Stimulated activated memory B cell treated with anti-CD40 and anti-IgM and Interleukin-4, amounts not matched to agents 10 μg/mL and 1 μg/mL and 100 μg/mL, for 72 hours (primary cell): ENCODE results near the gene LRRC32.

Experiments
- ATAC-seq: fragments of 150-1000 bp; cut with Tn5 transposase; 2 replicates; pipeline ENCODE4 v1.10.0; 2021
- H3K27ac Mint-ChIP-seq: one replicate; pipeline ENCODE4 v1.8.0; 2022; ENCODE audit warnings: mild to moderate bottlenecking, mixed read lengths
- H3K27me3 Mint-ChIP-seq: one replicate; pipeline ENCODE4 v1.8.0; 2022; ENCODE audit warnings: mixed read lengths
- H3K36me3 Mint-ChIP-seq: one replicate; pipeline ENCODE4 v1.8.0; 2022; ENCODE audit warnings: mixed read lengths
- H3K4me1 Mint-ChIP-seq: one replicate; pipeline ENCODE4 v1.8.0; 2022; ENCODE audit warnings: mixed read lengths
- H3K4me3 Mint-ChIP-seq: one replicate; pipeline ENCODE4 v1.8.0; 2022; ENCODE audit warnings: mild to moderate bottlenecking, moderate library complexity, mixed read lengths
- H3K9me3 Mint-ChIP-seq: one replicate; pipeline ENCODE4 v1.8.0; 2022; ENCODE audit warnings: mixed read lengths

LRRC32 gene

GRCh38 chr11:76642341-76642740 lies 28.2 kb downstream of the LRRC32 start:
- Mint-ChIP-seq H3K4me1 (peaks cover 49% of the 10 kb centered on the region), H3K9me3 (peaks cover 11% of the 10 kb centered on the region), H3K27ac (peak overlapping the region; percentile 85), H3K27me3 (peaks cover 48% of the 10 kb centered on the region), H3K36me3 (no peaks in the 10 kb centered on the region), H3K4me3 (peak overlapping the region; percentile 31)
- ATAC-seq, result peak; percentile 79

- Mint-ChIP-seq H3K4me3 (peak overlapping the region; percentile 31), H3K27me3 (peaks cover 46% of the 10 kb centered on the region), H3K9me3 (peaks cover 6% of the 10 kb centered on the region), H3K4me1 (peaks cover 54% of the 10 kb centered on the region), H3K27ac (peak overlapping the region; percentile 85), H3K36me3 (no peaks in the 10 kb centered on the region)
- ATAC-seq, result no peak
Observed at GRCh38 chr11:76641905-76642304, 28.6 kb downstream of the LRRC32 start.

GRCh38 chr11:76640501-76640900 lies 30.0 kb downstream of the LRRC32 start:
- H3K36me3 Mint-ChIP-seq, result no peaks in the 10 kb centered on the region
- H3K4me1 Mint-ChIP-seq, result peaks cover 68% of the 10 kb centered on the region
- no peaks in the 10 kb centered on the region for H3K9me3 Mint-ChIP-seq
- ATAC-seq, result no peak
- no peak overlapping the region for H3K27ac Mint-ChIP-seq
- H3K4me3 Mint-ChIP-seq, result no peak overlapping the region
- H3K27me3 Mint-ChIP-seq, result peaks cover 35% of the 10 kb centered on the region

- no peak overlapping the region for H3K4me3 Mint-ChIP-seq
- H3K27me3 Mint-ChIP-seq, result peaks cover 36% of the 10 kb centered on the region
- H3K27ac Mint-ChIP-seq, result peak overlapping the region; percentile 86
- no peaks in the 10 kb centered on the region for H3K9me3 Mint-ChIP-seq
- no peak for ATAC-seq
- peaks cover 77% of the 10 kb centered on the region for H3K4me1 Mint-ChIP-seq
- H3K36me3 Mint-ChIP-seq, result no peaks in the 10 kb centered on the region
Observed at GRCh38 chr11:76639621-76640020, 30.9 kb downstream of the LRRC32 start.

GRCh38 chr11:76638270-76639197 lies 32.0 kb downstream of the LRRC32 start:
- no peaks in the 10 kb centered on the region for H3K36me3 Mint-ChIP-seq
- no peak overlapping the region for H3K4me3 Mint-ChIP-seq
- no peaks in the 10 kb centered on the region for H3K9me3 Mint-ChIP-seq
- ATAC-seq, result no peak
- peaks cover 77% of the 10 kb centered on the region for H3K4me1 Mint-ChIP-seq
- peak overlapping the region; percentile 86 for H3K27ac Mint-ChIP-seq
- H3K27me3 Mint-ChIP-seq, result peaks cover 28% of the 10 kb centered on the region

GRCh38 chr11:76637491-76638269 lies 32.9 kb downstream of the LRRC32 start:
- H3K36me3 Mint-ChIP-seq, result no peaks in the 10 kb centered on the region
- peak; percentile 95 for ATAC-seq
- peaks cover 69% of the 10 kb centered on the region for H3K4me1 Mint-ChIP-seq
- no peaks in the 10 kb centered on the region for H3K9me3 Mint-ChIP-seq
- H3K4me3 Mint-ChIP-seq, result peak overlapping the region; percentile 60
- peak overlapping the region; percentile 86 for H3K27ac Mint-ChIP-seq
- H3K27me3 Mint-ChIP-seq, result peaks cover 28% of the 10 kb centered on the region

GRCh38 chr11:76636826-76637460 lies 33.6 kb downstream of the LRRC32 start:
- Mint-ChIP-seq H3K4me1 (peaks cover 61% of the 10 kb centered on the region), H3K27ac (peak overlapping the region; percentile 86), H3K36me3 (no peaks in the 10 kb centered on the region), H3K4me3 (no peak overlapping the region), H3K9me3 (no peaks in the 10 kb centered on the region), H3K27me3 (peaks cover 23% of the 10 kb centered on the region)
- no peak for ATAC-seq

GRCh38 chr11:76635991-76636738 lies 34.4 kb downstream of the LRRC32 start:
- H3K27me3 Mint-ChIP-seq, result peaks cover 18% of the 10 kb centered on the region
- H3K36me3 Mint-ChIP-seq, result no peaks in the 10 kb centered on the region
- ATAC-seq, result no peak
- peaks cover 57% of the 10 kb centered on the region for H3K4me1 Mint-ChIP-seq
- H3K27ac Mint-ChIP-seq, result peak overlapping the region; percentile 86
- H3K9me3 Mint-ChIP-seq, result no peaks in the 10 kb centered on the region
- H3K4me3 Mint-ChIP-seq, result no peak overlapping the region

- Mint-ChIP-seq H3K4me1 (peaks cover 59% of the 10 kb centered on the region), H3K9me3 (peaks cover 5% of the 10 kb centered on the region), H3K27me3 (peaks cover 9% of the 10 kb centered on the region), H3K36me3 (peaks cover 6% of the 10 kb centered on the region), H3K4me3 (no peak overlapping the region), H3K27ac (peak overlapping the region; percentile 86)
- no peak for ATAC-seq
Observed at GRCh38 chr11:76634886-76635285, 35.7 kb downstream of the LRRC32 start.

- Mint-ChIP-seq H3K9me3 (peaks cover 7% of the 10 kb centered on the region), H3K4me1 (peaks cover 62% of the 10 kb centered on the region), H3K27ac (no peak overlapping the region), H3K27me3 (peaks cover 9% of the 10 kb centered on the region), H3K36me3 (peaks cover 6% of the 10 kb centered on the region), H3K4me3 (no peak overlapping the region)
- ATAC-seq, result no peak
Observed at GRCh38 chr11:76632492-76632891, 38.1 kb downstream of the LRRC32 start.

- Mint-ChIP-seq H3K4me1 (peaks cover 62% of the 10 kb centered on the region), H3K36me3 (peaks cover 6% of the 10 kb centered on the region), H3K27ac (no peak overlapping the region), H3K9me3 (peaks cover 7% of the 10 kb centered on the region), H3K27me3 (peaks cover 9% of the 10 kb centered on the region), H3K4me3 (no peak overlapping the region)
- ATAC-seq, result no peak
Observed at GRCh38 chr11:76631566-76632308, 38.8 kb downstream of the LRRC32 start.

- H3K4me3 Mint-ChIP-seq, result peak overlapping the region; percentile 65
Observed at GRCh38 chr11:76630600-76631281, 39.8 kb downstream of the LRRC32 start.

GRCh38 chr11:76629853-76630599 lies 40.5 kb downstream of the LRRC32 start:
- Mint-ChIP-seq H3K9me3 (peaks cover 13% of the 10 kb centered on the region), H3K4me3 (peak overlapping the region; percentile 65)

More at GRCh38 chr11:76630600-76631281, 39.8 kb downstream of the LRRC32 start:
- Mint-ChIP-seq H3K27ac (peak overlapping the region; percentile 98), H3K27me3 (peaks cover 9% of the 10 kb centered on the region), H3K36me3 (peaks cover 10% of the 10 kb centered on the region), H3K4me1 (peaks cover 62% of the 10 kb centered on the region), H3K9me3 (peaks cover 7% of the 10 kb centered on the region)
- no peak for ATAC-seq

More at GRCh38 chr11:76629853-76630599, 40.5 kb downstream of the LRRC32 start:
- Mint-ChIP-seq H3K27me3 (peaks cover 12% of the 10 kb centered on the region), H3K27ac (peak overlapping the region; percentile 98), H3K4me1 (peaks cover 62% of the 10 kb centered on the region), H3K36me3 (peaks cover 17% of the 10 kb centered on the region)
- ATAC-seq, result peak; percentile 2
